ENCODE measurements around the gene GAS7.

The GAS7 gene

DNA sequence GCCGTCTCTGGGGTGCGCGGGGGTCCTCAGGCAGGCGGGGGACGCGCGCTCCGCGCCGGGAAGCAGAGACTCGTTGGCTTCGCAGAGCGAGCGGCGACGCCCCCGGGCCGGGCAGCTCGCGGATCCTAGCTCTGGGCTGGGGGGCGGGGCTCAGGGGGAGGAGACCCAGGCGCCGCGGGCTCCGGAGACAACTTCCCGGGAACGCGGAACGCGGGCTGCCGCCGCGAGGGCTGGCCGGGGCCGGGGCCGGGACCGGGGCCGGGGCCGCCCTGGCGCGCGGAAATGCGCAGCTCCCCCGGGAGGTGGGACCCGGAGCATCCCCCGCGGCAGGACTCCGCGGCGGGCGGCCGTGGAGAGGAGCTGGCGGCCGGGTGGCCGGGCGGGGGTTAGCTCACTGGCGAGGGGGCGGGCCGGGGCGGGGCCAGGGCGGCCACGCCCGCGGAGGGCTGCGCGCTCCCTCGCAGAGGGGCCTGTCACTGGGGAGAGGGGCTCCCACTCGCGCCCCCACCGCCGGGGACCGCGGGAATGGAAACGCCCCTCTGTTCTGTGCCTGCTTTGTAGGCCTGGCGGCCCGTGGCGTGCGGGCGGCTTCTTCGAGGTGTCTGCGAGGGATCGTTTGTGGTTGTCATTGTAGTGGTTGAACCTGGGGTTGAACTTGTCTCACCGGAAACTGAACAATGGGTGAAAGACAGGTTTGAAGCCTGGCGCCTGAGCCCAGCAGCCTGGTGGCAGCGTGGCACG lies at the start of gene GAS7:
Gene GAS7, minus strand, starts transcription at position 98 of the 741 bp plus-strand sequence.
- TF ChIP-seq, protein P1, sequence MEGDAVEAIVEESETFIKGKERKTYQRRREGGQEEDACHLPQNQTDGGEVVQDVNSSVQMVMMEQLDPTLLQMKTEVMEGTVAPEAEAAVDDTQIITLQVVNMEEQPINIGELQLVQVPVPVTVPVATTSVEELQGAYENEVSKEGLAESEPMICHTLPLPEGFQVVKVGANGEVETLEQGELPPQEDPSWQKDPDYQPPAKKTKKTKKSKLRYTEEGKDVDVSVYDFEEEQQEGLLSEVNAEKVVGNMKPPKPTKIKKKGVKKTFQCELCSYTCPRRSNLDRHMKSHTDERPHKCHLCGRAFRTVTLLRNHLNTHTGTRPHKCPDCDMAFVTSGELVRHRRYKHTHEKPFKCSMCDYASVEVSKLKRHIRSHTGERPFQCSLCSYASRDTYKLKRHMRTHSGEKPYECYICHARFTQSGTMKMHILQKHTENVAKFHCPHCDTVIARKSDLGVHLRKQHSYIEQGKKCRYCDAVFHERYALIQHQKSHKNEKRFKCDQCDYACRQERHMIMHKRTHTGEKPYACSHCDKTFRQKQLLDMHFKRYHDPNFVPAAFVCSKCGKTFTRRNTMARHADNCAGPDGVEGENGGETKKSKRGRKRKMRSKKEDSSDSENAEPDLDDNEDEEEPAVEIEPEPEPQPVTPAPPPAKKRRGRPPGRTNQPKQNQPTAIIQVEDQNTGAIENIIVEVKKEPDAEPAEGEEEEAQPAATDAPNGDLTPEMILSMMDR (IDR thresholded peaks at IDR 0.05; ENCODE audit: extremely low read depth, insufficient read depth, missing control alignments) = no peak
- DNase-seq (ENCODE audit: low spot score) = peak; percentile 86
- in situ Hi-C loops (cut with MboI; ENCODE audit: low pct_unique_long_range_greater_than_20kb, low sequenced_read_pairs, unreplicated experiment) = no loop called here

DNA sequence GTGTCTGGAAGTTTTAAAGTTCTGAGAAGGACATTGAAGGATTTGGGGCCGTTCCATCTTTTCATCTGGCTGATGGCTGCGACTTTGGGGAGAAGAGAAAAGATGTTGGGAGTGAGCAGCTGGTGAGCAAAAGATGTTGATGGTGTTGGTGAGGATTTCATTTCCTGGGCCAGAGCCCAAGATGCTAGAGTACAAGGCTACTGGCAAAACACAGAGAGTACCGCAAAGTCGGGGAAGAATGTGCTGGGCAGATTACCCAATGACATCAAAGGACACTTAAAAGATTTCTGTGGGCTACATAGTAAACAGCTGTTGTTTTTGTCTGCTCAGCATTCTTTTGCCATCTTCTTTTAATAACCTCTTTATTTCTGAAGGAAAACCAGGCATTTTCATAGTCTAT lies 49.4 kb upstream of the GAS7 start:
- DNase-seq (ENCODE audit: low spot score) = no peak
- in situ Hi-C loops (cut with MboI; ENCODE audit: low pct_unique_long_range_greater_than_20kb, low sequenced_read_pairs, unreplicated experiment) = no loop called here
- TF ChIP-seq, protein P1 (IDR thresholded peaks at IDR 0.05; ENCODE audit: extremely low read depth, insufficient read depth, missing control alignments) = no peak

DNA sequence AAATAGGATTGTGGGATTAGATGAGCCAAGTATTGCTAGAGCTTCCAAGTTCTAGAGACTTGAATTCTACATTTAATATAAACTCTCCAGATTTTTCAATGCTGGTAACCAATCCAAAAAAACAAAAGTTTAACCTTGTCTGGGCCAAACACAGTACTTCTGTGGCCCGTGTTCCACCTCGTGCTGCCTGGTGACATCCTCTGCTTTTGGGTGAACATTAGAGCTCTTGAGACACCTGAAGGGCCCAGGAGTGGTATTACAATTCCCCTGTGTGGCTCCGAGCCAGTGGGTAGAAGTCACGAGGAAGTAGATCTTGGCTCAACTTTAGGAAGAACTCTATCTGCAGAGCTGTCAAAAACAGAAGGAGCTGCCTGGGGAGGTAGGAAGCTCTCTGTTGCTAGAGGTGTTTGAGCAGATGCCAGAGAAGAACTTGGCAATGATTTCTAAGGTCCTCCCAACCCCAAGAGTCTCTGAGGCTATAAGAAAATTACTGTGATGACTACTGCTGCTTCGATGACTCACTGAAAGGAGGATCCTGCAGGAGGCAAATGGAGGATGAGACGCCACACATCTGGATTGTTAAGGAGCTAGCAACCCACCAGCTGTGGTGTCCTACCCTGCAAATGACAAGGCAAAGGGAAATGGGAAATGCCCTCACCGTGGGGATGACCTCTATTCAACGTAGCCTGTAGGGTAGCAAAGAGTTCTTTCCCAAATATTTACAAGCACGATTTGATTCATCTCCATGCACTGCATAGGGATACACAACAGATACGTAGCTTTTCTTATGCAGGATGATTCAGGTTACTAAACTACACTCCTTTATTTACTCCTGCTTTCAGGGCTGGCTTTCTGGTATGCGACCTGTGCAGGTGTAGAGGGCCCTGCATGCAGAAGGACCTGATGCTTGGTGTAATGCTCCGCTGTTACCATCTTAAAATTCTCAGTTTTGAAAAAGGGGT lies 45.8 kb upstream of the GAS7 start:
- in situ Hi-C loops (cut with MboI; ENCODE audit: low pct_unique_long_range_greater_than_20kb, low sequenced_read_pairs, unreplicated experiment) = no loop called here
- TF ChIP-seq, protein P1 (IDR thresholded peaks at IDR 0.05; ENCODE audit: extremely low read depth, insufficient read depth, missing control alignments) = no peak
- no peak for DNase-seq (ENCODE audit: low spot score)

DNA sequence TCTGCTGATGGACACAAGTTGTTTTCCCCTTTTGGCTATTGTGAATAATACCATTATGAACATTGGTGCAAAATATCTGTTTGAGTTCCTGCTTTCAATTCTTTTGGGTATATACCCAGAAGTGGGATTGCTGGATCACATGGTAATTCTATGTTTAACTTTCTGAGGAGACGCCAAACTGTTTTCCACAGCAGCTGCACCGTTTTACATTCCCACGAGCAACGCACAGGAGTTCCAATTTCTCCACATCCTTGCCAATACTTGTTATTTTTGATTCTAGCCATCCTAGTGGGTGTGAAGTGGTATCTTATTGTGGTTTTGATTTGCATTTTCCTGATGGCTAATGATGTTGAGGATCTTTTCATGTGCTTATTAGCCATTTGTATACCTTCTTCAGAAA lies 43.4 kb upstream of the GAS7 start:
- DNase-seq (ENCODE audit: low spot score) = no peak
- TF ChIP-seq, protein P1 (IDR thresholded peaks at IDR 0.05; ENCODE audit: extremely low read depth, insufficient read depth, missing control alignments) = no peak
- in situ Hi-C loops (cut with MboI; ENCODE audit: low pct_unique_long_range_greater_than_20kb, low sequenced_read_pairs, unreplicated experiment) = no loop called here

DNA sequence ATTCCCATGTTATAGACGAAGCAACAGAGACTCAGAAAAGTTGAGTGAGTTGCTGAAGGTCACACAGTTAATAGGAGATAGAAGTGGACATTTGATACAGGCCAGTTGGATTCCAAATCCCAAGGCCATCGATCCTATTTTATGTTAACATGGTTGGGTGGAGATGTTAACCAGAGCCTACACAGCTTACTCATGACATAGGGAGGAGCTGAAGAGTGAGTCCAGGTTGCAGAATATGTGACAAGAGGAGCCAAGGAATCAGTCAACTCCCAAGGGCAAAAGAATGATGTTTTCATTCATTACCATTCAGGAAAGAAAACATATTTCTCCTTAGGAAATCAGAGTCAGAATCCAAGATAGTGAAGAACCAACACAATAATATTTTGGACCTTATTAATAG lies 40.3 kb upstream of the GAS7 start:
- in situ Hi-C loops (cut with MboI; ENCODE audit: low pct_unique_long_range_greater_than_20kb, low sequenced_read_pairs, unreplicated experiment) = no loop called here
- no peak for DNase-seq (ENCODE audit: low spot score)
- TF ChIP-seq, protein P1 (IDR thresholded peaks at IDR 0.05; ENCODE audit: extremely low read depth, insufficient read depth, missing control alignments) = no peak

DNA sequence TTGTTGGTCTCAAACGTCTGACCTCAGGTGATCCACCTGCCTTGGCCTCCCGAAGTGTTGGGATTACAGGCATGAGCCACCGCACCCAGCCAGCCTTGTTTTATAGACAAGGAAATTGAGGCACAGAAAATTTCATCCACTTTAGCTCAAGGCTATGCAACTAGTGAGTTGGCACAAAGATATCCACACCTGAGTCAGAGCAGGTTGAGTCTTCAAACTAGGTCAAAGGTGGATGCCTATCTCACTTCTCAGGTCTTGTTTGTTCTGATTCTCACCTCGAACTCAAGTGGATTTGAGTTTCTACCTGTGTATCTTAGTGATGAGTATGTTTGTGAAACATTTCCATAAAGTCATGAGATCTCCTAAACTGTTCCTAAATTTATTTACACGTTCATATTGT lies 35.6 kb upstream of the GAS7 start:
- DNase-seq (ENCODE audit: low spot score) = no peak
- in situ Hi-C loops (cut with MboI; ENCODE audit: low pct_unique_long_range_greater_than_20kb, low sequenced_read_pairs, unreplicated experiment) = no loop called here
- TF ChIP-seq, protein P1 (IDR thresholded peaks at IDR 0.05; ENCODE audit: extremely low read depth, insufficient read depth, missing control alignments) = no peak

All from GM13977 (cell line).